ENCODE data around the gene UBE2O.

Gene UBE2O

GRCh38 chr17:76484228-76484725 is 31.3 kb upstream of the UBE2O start:
- H3K4me3 ChIP-seq (replicated peaks in 1 of 2; ENCODE audit: low read depth in 2 of 2, low read length in 2 of 2) = no peak overlapping the region
- TF ChIP-seq, protein P1, sequence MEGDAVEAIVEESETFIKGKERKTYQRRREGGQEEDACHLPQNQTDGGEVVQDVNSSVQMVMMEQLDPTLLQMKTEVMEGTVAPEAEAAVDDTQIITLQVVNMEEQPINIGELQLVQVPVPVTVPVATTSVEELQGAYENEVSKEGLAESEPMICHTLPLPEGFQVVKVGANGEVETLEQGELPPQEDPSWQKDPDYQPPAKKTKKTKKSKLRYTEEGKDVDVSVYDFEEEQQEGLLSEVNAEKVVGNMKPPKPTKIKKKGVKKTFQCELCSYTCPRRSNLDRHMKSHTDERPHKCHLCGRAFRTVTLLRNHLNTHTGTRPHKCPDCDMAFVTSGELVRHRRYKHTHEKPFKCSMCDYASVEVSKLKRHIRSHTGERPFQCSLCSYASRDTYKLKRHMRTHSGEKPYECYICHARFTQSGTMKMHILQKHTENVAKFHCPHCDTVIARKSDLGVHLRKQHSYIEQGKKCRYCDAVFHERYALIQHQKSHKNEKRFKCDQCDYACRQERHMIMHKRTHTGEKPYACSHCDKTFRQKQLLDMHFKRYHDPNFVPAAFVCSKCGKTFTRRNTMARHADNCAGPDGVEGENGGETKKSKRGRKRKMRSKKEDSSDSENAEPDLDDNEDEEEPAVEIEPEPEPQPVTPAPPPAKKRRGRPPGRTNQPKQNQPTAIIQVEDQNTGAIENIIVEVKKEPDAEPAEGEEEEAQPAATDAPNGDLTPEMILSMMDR (IDR thresholded peaks at IDR 0.05; ENCODE audit: low read depth, low read length) = no peak
- no peak for DNase-seq (ENCODE audit: low read depth in 2 of 2)

DNA sequence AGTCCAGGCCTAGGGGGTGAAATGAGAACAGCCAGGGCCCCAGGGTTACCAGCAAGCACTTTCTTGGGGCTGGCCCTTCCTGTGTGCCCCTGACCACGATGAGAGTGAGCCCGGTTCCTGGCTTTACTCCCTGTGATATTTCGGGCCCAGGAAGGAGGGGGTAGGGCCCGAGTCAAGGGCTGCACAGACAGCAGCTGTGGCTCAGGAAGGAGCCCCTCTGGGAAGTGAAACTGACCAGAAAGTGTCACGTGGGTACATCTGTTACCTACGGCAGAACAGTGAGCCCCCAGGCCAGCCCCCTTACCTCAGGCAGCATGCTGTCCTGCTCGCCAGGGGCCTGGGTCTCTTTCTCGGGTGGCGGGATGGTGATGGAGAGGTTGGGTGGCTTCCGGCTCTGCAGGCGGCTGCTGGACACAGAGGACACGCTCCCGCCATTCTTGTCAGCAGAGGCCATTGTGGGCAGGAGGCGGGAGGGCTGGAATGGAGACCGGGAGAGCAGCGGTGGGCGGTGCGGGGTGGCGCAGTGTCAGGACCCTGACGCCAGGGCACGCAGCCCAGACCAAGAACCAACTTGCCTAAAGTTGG is 28.2 kb upstream of the UBE2O start:
- DNase-seq (ENCODE audit: low read depth in 2 of 2) = no peak
- TF ChIP-seq, protein P1 (IDR thresholded peaks at IDR 0.05; ENCODE audit: low read depth, low read length) = no peak
- no peak overlapping the region for H3K4me3 ChIP-seq (replicated peaks in 1 of 2; ENCODE audit: low read depth in 2 of 2, low read length in 2 of 2)

- H3K4me3 ChIP-seq (replicated peaks in 1 of 2; ENCODE audit: low read depth in 2 of 2, low read length in 2 of 2) = no peak overlapping the region
- no peak for DNase-seq (ENCODE audit: low read depth in 2 of 2)
- TF ChIP-seq, protein P1 (IDR thresholded peaks at IDR 0.05; ENCODE audit: low read depth, low read length) = no peak
Measured at GRCh38 chr17:76480632-76481031, 27.7 kb upstream of the UBE2O start.

- no peak overlapping the region for H3K4me3 ChIP-seq (replicated peaks in 1 of 2; ENCODE audit: low read depth in 2 of 2, low read length in 2 of 2)
- TF ChIP-seq, protein P1 (IDR thresholded peaks at IDR 0.05; ENCODE audit: low read depth, low read length) = no peak
- no peak for DNase-seq (ENCODE audit: low read depth in 2 of 2)
Measured at GRCh38 chr17:76479515-76480060, 26.6 kb upstream of the UBE2O start.

- H3K4me3 ChIP-seq (replicated peaks in 1 of 2; ENCODE audit: low read depth in 2 of 2, low read length in 2 of 2) = no peak overlapping the region
- no peak for DNase-seq (ENCODE audit: low read depth in 2 of 2)
- TF ChIP-seq, protein P1 (IDR thresholded peaks at IDR 0.05; ENCODE audit: low read depth, low read length) = no peak
Measured at GRCh38 chr17:76478730-76479514, 26.0 kb upstream of the UBE2O start.

DNA sequence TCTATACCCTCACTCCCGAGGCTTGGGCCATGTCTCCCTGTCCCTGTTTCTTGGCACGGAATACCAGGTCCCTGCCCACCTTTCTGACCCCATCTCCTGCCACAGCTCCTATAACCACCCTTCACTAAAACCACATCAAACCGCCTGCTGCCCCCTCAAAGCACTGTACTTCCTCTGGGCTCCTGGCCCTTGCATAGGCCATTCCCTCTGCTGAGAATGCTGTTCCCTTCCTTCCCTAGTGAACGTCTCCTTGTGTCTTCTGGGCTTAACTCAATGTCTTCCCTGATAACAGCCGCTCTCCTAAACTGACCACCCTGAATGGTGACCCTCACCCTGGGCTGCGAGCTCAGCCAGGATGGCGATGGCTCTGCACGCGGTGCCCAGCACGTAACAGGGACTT is 25.1 kb upstream of the UBE2O start:
- no peak overlapping the region for H3K4me3 ChIP-seq (replicated peaks in 1 of 2; ENCODE audit: low read depth in 2 of 2, low read length in 2 of 2)
- no peak for DNase-seq (ENCODE audit: low read depth in 2 of 2)
- TF ChIP-seq, protein P1 (IDR thresholded peaks at IDR 0.05; ENCODE audit: low read depth, low read length) = no peak
